HG03432 (cell line): ENCODE measurements around the gene GNE.

Experiments
- ATAC-seq: cut with Tn5 transposase; IDR thresholded peaks from one replicate; pipeline ENCODE4 v1.9.1; 2021; ENCODE audit warnings: mild to moderate bottlenecking, moderate library complexity; ENCODE audit not compliant: unreplicated experiment

Gene GNE

GRCh38 chr9:36169708-36170107, 88.5 kb downstream of the GNE start:
- no peak for ATAC-seq

DNA sequence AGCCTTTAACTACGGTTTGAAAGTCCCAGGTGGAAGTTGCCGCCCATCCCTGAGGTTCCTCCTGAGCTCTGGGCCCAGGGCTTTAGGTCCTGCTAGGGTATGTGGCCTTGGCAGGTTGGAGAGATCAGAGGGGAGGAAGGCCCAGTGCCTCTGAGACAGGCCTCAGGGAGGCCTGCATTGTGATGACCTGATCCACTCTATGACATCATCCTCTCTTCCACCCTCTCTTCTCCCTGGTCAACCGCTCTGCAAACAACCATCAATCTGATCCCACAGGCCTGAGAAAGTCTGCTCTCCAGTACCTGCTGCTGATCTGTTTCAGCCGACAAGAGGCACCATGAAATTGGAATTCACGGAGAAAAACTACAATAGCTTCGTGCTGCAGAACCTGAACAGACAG, 89.1 kb downstream of the GNE start, which contains the start of gene CCIN:
Gene CCIN (plus strand): TSS at position 223 of the 400 bp plus-strand sequence. CDS start 115 bp downstream, at position 338.
- no peak for ATAC-seq

DNA sequence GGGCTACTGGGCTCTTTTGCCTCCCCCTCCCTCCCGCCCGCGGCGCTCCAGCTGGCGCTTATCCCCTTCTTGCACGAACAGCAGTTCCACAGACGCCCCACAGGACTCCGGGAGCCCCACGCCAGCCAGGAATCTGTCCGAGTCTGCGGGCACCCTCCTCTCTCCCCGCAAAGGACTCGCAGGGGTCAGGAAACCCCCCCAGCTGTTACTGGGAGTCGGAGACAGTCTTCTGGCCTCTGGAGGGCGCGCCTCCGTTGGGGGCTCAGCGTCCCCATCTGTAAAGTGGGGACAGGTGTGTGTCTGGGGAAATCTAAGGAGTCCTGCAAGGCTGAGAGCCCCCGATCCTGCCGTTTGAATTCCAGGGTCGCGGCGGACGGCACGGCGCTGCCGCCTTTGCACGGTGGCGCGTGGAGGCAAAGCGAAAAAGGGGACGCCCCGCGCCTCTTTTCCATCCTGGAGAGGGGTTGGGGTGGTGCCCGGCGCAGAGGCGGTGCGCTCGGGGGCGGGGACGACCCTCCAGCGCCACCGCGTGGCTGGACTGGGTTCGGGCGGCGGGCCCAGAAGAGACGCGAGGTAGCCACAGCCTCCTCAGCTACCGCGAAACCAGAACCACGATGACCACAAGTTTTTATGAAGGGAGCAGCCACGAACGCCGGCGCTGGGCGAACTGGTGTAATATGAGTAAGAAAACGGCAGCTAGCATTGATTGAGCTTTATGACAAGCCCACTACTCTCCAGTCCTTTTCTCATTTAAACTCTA, 91.9 kb downstream of the GNE start:
- ATAC-seq, result peak; percentile 88

DNA sequence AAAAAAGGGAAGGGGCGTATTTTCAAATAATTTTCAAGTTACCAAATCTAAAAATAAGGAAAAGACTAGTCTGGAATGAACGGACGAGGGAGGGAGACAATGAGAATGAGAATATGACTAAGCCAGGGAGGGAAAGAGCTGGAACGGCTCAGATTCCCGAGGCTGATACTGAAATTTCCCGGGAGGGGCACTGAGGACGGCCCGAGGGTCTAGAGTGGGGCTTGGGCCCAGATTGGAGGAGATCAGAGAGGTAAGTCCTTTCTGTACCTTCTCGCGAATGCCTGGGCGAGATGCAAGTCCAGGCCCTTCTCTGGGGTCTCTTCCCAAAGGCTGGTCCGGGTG, 92.5 kb downstream of the GNE start:
- no peak for ATAC-seq

GRCh38 chr9:36164989-36165388, 93.3 kb downstream of the GNE start:
- no peak for ATAC-seq
